H9 (cell line): ENCODE measurements around the gene KIF5A. TPM values are rescaled to one million over a fixed set of nuclear protein-coding genes. Genes with fewer than 3 reads are reported as not detected.

Experiments
- DNase-seq: peaks from one replicate; pipeline ENCODE4 v3.0.0-alpha.2; 2017
- H2AFZ ChIP-seq: one replicate; pipeline ENCODE4 v1.6.1; 2013; ENCODE audit warnings: mild to moderate bottlenecking, low read length, control low read depth, moderate library complexity
- H2AK5ac ChIP-seq: 2 replicates; pipeline ENCODE4 v1.6.1; 2013; ENCODE audit warnings: low read length, control low read depth, mixed read lengths; ENCODE audit not compliant: insufficient read length
- H2BK120ac ChIP-seq: one replicate; pipeline ENCODE4 v1.6.1; 2013; ENCODE audit warnings: low read depth, mild to moderate bottlenecking, low read length, control low read depth, inconsistent platforms; ENCODE audit not compliant: poor library complexity, severe bottlenecking
- H2BK12ac ChIP-seq: 2 replicates; pipeline ENCODE4 v1.6.1; 2013; ENCODE audit warnings: low read length, control low read depth, mixed read lengths, low read depth; ENCODE audit not compliant: insufficient read length
- H2BK15ac ChIP-seq: 2 replicates; pipeline ENCODE4 v1.6.1; 2013; ENCODE audit warnings: low read depth, low read length, control low read depth
- H2BK20ac ChIP-seq: one replicate; pipeline ENCODE4 v1.6.1; 2013; ENCODE audit warnings: low read depth, mild to moderate bottlenecking, low read length, control low read depth, inconsistent platforms; ENCODE audit not compliant: poor library complexity, severe bottlenecking
- H2BK5ac ChIP-seq: 2 replicates; pipeline ENCODE4 v1.6.1; 2013; ENCODE audit warnings: low read length, control low read depth, mixed read lengths; ENCODE audit not compliant: insufficient read length
- H3K14ac ChIP-seq: 2 replicates; pipeline ENCODE4 v1.6.1; 2013; ENCODE audit warnings: low read length, control low read depth; ENCODE audit not compliant: insufficient read depth
- H3K18ac ChIP-seq: 2 replicates; pipeline ENCODE4 v1.6.1; 2013; ENCODE audit warnings: low read depth, mild to moderate bottlenecking, mixed read lengths, low read length, control low read depth; ENCODE audit not compliant: insufficient read length
- H3K23ac ChIP-seq: 2 replicates; pipeline ENCODE4 v1.6.1; 2013; ENCODE audit warnings: low read length, control low read depth, mixed read lengths, low read depth; ENCODE audit not compliant: insufficient read length
- H3K23me2 ChIP-seq: 2 replicates; pipeline ENCODE4 v1.6.1; 2013; ENCODE audit warnings: low read depth, mild to moderate bottlenecking, mixed read lengths, low read length, control low read depth; ENCODE audit not compliant: insufficient read length, poor library complexity, severe bottlenecking
- H3K27ac ChIP-seq: 2 replicates; pipeline ENCODE4 v1.5.1; 2013; ENCODE audit warnings: low read length, control low read depth, mixed read lengths, low read depth; ENCODE audit not compliant: insufficient read length
- H3K27me3 ChIP-seq: 2 replicates; pipeline ENCODE4 v1.6.1; 2013; ENCODE audit warnings: low read length, control low read depth, inconsistent platforms; ENCODE audit not compliant: insufficient read depth
- H3K4ac ChIP-seq: 2 replicates; pipeline ENCODE4 v1.6.1; 2013; ENCODE audit warnings: low read depth, mild to moderate bottlenecking, control low read depth, inconsistent platforms, low read length, moderate library complexity
- H3K4me1 ChIP-seq: 2 replicates; pipeline ENCODE4 v1.6.1; 2013; ENCODE audit warnings: low read length, control low read depth, inconsistent platforms; ENCODE audit not compliant: insufficient read depth
- H3K4me2 ChIP-seq: 2 replicates; pipeline ENCODE4 v1.6.1; 2013; ENCODE audit warnings: low read length, control low read depth, mixed read lengths; ENCODE audit not compliant: insufficient read length, insufficient read depth
- H3K56ac ChIP-seq: 2 replicates; pipeline ENCODE4 v1.6.1; 2013; ENCODE audit warnings: low read depth, mild to moderate bottlenecking, mixed read lengths, low read length, control low read depth; ENCODE audit not compliant: insufficient read length
- H3K79me1 ChIP-seq: 2 replicates; pipeline ENCODE4 v1.6.1; 2013; ENCODE audit warnings: low read depth, mild to moderate bottlenecking, moderate library complexity, low read length, control low read depth, inconsistent platforms; ENCODE audit not compliant: insufficient read depth, poor library complexity, severe bottlenecking
- H3K79me2 ChIP-seq: 2 replicates; pipeline ENCODE4 v1.6.1; 2013; ENCODE audit warnings: low read length, control low read depth, inconsistent platforms; ENCODE audit not compliant: insufficient read depth
- H3K9ac ChIP-seq: 2 replicates; pipeline ENCODE4 v1.6.1; 2013; ENCODE audit warnings: low read length, control low read depth, mixed read lengths; ENCODE audit not compliant: insufficient read length; ENCODE audit errors: extremely low read depth
- H3K9me3 ChIP-seq: one replicate; pipeline ENCODE4 v1.6.1; 2013; ENCODE audit warnings: low read depth, low read length, inconsistent platforms; ENCODE audit not compliant: control insufficient read depth
- H3T11ph ChIP-seq: one replicate; pipeline ENCODE4 v1.6.1; 2013; ENCODE audit warnings: mild to moderate bottlenecking, low read length, control low read depth, inconsistent platforms
- H4K20me1 ChIP-seq: one replicate; pipeline ENCODE4 v1.6.1; 2013; ENCODE audit not compliant: control insufficient read depth, insufficient read length, insufficient read depth
- H4K5ac ChIP-seq: 2 replicates; pipeline ENCODE4 v1.6.1; 2013; ENCODE audit warnings: low read depth, mild to moderate bottlenecking, mixed read lengths, low read length, control low read depth; ENCODE audit not compliant: insufficient read length
- H4K8ac ChIP-seq: replicated peaks from 2 replicates; pipeline ENCODE4 v1.6.1; 2013; ENCODE audit warnings: low read length, control low read depth, mixed read lengths, low read depth; ENCODE audit not compliant: insufficient read length
- H4K91ac ChIP-seq: 2 replicates; pipeline ENCODE4 v1.6.1; 2013; ENCODE audit warnings: low read depth, mild to moderate bottlenecking, moderate library complexity, mixed read lengths, low read length, control low read depth; ENCODE audit not compliant: insufficient read length
- H3K27ac Mint-ChIP-seq, 3 experiments: 2 replicates in 2 of 3; 3 replicates in 1 of 3; pipeline ENCODE4 v1.8.0; 2020 to 2021; ENCODE audit warnings: mixed read lengths in 3 of 3, mild to moderate bottlenecking in 1 of 3, moderate library complexity in 1 of 3
- H3K27me3 Mint-ChIP-seq: 2 replicates; pipeline ENCODE4 v1.8.0; 2021; ENCODE audit warnings: low read depth, mild to moderate bottlenecking, moderate library complexity, mixed read lengths
- H3K36me3 Mint-ChIP-seq, 3 experiments: 2 replicates in 2 of 3; 3 replicates in 1 of 3; pipeline ENCODE4 v1.8.0; 2020 to 2021; ENCODE audit warnings: low read depth in 3 of 3, mixed read lengths in 3 of 3; ENCODE audit not compliant: insufficient read depth in 1 of 3
- H3K4me1 Mint-ChIP-seq, 2 experiments: 2 replicates each; pipeline ENCODE4 v1.8.0; 2020; ENCODE audit warnings: mixed read lengths in 2 of 2
- H3K4me3 Mint-ChIP-seq, 2 experiments: 2 replicates in 1 of 2; 3 replicates in 1 of 2; pipeline ENCODE4 v1.8.0; 2020 to 2021; ENCODE audit warnings: mild to moderate bottlenecking in 2 of 2, mixed read lengths in 2 of 2, moderate library complexity in 1 of 2
- H3K9me3 Mint-ChIP-seq, 2 experiments: 2 replicates in 1 of 2; 3 replicates in 1 of 2; pipeline ENCODE4 v1.8.0; 2020; ENCODE audit warnings: mild to moderate bottlenecking in 2 of 2, mixed read lengths in 2 of 2, moderate library complexity in 1 of 2
- CTCF ChIP-seq: fragments of 200-600 bp; sonication (generic); conservative IDR thresholded peaks from 3 replicates; pipeline ENCODE4 v1.8.0; 2021; ENCODE audit warnings: antibody characterized with exemption, mild to moderate bottlenecking
- WGBS: extraction: QIAGEN DNeasy Blood & Tissue Kit; methylation state at CpG from one replicate; pipeline ENCODE4 v1.1.7; 2013; ENCODE audit warnings: missing lambda C conversion rate, low lambda C conversion rate, mixed read lengths; ENCODE audit not compliant: insufficient read length; ENCODE audit errors: extremely low coverage; 5-methylcytosine and 5-hydroxymethylcytosine counted together
- total RNA-seq: library from RNA; stranded (reverse); gene quantifications from 2 replicates; pipeline ENCODE4 v1.2.1, GENCODE V29; 2021

The KIF5A gene
- total RNA-seq, 1 experiment from 2014 or later, result 18.5 TPM

GRCh38 chr12:57577981-57578758 lies 28.3 kb downstream of the KIF5A start:
- no peak overlapping the region for H3K4me3 Mint-ChIP-seq
- Histone ChIP-seq H3K27me3 (no peaks in the 10 kb centered on the region), H3K4me2 (no peak overlapping the region), H3K23me2 (no peaks in the 10 kb centered on the region), H3K79me2 (0 out of 2 replicates have a peak, but pooled peaks cover 2% of the 10 kb centered on the region), H3K4me1 (no peaks in the 10 kb centered on the region), H2BK5ac (no peak overlapping the region), H2BK20ac (no peak overlapping the region), H2BK15ac (no peak overlapping the region), H3K56ac (no peak overlapping the region), H3K14ac (no peak overlapping the region), H3K27ac (no peak overlapping the region), H4K8ac (no peak overlapping the region), H2BK120ac (no peak overlapping the region), H3K79me1 (no peaks in the 10 kb centered on the region), H2AK5ac (no peak overlapping the region), H4K91ac (no peak overlapping the region), H4K20me1 (no peaks in the 10 kb centered on the region), H2BK12ac (no peak overlapping the region), H3K9me3 (no peaks in the 10 kb centered on the region), H3K23ac (no peak overlapping the region), H3K4ac (no peak overlapping the region), H3K18ac (no peak overlapping the region), H3K9ac (no peak overlapping the region), H4K5ac (no peak overlapping the region), H2AFZ (no peak overlapping the region), H3T11ph (no peak overlapping the region)
- no peak for DNase-seq
- peaks cover 40 to 78% (median 61%) of the 10 kb centered on the region in 3 experiments; a peak in 6 of 7 replicates for H3K36me3 Mint-ChIP-seq
- H3K9me3 Mint-ChIP-seq, result no peaks in the 10 kb centered on the region
- no peaks in the 10 kb centered on the region for H3K4me1 Mint-ChIP-seq
- no peak overlapping the region; a peak in 1 of 7 replicates for H3K27ac Mint-ChIP-seq
- TF ChIP-seq CTCF, result no peak
- WGBS, result no CpG with 5 or more reads among the region's 12 CpGs
- H3K27me3 Mint-ChIP-seq, result no peaks in the 10 kb centered on the region
